ENCODE results near the gene ANKRD31. TPM values are rescaled to one million over a fixed set of nuclear protein-coding genes. Genes with fewer than 3 reads are reported as not detected.
"Not testable (repeated sequence)": the region's sequence is repeated elsewhere in the genome, so short reads cannot be mapped to it uniquely, and the experiment has no call there.

Gene ANKRD31, protein sequence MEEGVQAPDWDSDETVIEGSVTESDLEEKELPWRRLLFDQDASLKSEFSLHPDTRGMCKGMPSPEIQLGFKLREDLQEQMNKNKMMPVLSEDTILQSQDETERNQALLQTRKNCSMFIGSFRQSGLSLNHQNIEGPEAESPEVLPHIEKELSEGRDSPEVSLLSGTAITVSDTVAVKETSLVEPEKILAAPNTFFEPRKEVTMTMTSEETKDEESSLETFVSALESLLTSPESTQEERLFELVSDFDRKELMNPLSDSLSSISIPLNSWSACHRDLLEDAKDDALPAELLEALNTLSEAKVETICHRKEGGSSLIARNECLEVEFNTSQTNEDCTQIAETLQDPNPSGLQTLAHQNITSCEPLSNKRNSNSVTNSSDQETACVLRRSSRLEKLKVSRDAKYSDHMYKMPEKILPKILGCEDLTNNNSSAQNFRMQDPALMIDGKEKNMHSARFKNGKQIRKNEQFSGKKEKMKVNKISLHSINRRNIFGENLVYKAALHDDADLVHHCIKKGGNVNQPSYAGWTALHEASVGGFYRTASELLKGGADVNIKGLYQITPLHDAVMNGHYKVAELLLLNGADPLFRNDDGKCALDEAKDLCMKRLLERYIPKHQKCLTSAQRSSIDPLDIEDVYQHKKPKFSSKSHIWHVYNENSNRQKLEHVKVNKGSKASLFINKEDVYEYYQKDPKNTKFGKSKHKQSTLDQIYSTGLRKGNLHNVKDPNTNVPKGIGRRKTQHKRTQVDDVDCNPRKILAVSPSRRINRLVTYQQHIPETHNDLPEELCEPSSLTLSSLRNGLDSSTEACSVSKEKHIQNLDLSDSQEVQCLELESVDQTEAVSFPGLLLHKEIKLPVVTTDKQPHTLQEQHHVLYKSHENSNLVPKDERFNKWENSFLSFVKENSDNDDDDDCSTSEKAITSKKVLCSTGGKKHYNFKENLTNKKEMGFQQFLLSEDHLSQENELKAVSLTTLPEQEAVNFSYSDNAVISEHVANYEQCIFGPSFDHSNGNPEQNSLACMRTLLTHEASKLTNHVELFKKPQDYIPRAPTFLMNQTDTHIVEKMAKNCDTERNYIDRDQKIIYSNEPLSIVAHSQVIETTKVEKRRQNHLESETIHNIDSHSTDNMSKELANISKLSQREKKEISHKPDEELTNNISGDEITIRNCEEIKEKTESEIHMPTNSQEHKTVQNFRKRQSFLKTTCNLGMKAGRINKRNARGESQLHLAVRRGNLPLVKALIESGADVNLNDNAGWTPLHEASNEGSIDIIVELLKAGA (N-terminal part only)
- not detected for total RNA-seq
- long read RNA-seq = 0 reads

DNA sequence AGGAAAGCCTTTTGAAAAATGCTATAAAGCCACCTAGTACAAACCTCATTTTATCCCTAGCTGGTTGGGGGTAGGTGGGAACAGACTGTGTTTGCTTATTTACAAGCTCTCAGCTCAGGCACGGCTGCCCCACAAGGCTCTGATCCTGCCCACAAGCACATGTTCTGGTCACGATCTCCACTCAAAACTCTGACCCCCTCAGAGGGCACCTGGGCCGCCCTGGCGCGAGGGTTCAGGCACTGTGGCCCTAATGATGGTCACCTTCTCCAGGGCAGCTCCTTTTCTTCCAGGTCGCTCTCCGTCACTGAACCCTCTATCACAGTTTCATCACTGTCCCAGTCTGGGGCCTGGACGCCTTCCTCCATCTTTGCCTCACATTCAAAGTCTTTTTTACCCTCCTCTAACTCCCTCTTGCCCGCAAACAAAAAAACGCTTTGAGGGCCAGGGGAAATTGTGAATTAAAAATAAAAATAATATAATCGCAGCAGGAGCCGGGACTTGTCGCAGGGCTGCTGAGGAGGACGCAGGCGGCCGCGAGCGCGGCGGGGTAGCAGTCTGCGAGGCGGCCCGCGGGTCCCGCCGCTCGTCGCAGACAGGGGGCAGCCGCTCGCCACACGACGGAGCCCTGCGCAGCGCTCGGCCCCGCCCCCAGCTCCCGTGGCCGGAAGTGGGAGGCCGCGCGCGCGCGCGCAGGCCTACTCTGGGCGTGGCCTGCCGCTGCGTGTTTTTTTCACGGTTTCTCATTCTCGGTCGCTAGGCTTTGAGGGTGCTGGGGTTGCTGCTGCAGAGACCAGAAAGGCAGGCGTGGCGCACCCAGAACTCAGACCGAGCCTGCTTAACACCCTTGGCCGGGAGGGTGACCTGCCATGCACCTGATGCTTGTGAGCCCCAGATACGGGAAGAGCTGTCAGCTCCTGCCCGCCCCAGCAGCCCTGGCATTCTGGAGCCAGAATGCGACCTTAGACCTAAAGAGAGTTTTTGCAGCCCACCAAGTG lies at the start of gene ANKRD31:
Gene ANKRD31, minus strand, starts transcription at position 557 of the 995 bp plus-strand sequence. Its CDS starts 192 bp downstream, at position 365.
- peak; percentile 94 for DNase-seq
- intact Hi-C loops (cut with micrococcal nuclease) = no loop called here
- ATAC-seq = peak; percentile 100

DNA sequence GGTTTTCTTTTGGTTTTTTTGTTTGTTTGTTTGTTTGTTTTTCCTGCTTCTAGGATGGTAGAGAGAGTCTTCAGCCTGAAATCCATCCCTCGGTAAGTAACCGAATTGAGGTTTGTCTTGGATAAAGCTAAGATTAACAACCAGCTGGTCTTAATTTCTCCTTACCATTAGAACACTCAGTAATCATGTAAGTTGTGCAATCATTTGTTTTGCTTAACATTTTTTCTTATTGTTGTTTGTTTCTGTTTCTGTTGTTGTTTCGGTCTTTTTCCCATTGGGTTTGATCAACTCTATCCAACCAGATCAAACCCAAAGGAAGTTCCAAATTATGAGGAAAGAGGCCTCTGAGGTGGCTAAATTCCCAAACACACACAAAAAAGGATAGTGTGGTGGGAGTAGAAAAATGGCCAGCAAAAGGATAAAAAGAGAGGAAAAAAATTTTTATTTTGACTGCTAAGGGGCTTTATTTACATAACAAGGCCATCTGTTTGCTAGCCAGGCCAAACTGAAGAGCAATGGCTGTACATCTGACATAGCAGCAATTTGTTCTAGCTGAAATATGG lies 49.6 kb upstream of the ANKRD31 start:
- intact Hi-C loops (cut with micrococcal nuclease) = no loop called here
- DNase-seq (no peak), ATAC-seq (no peak)

- intact Hi-C loops (cut with micrococcal nuclease) = no loop called here
- no peak for DNase-seq
- no peak for ATAC-seq
Observed at GRCh38 chr5:75282581-75282980, 45.9 kb upstream of the ANKRD31 start.

- intact Hi-C loops (cut with micrococcal nuclease) = no loop called here
- DNase-seq (no peak), ATAC-seq (no peak)
Observed at GRCh38 chr5:75281716-75282465, 45.2 kb upstream of the ANKRD31 start.

DNA sequence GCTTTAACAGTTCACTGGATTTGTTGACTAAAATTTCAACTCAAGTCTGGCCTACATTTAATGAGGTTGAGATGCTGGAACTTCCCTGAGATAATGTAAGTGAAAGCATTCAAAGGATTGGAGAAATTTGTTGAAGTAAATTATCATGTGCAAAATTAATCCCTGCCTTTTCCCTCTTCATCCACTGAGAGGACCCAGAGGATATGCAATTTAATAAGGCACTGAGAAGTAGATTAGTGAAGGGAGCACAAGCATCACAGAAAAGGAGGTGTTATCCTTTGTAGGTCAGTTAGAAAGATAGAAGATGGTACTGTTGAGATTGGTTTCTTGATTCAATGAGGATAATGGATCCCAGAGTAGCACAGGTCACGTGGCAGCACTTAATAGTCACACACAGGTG lies 42.6 kb upstream of the ANKRD31 start:
- intact Hi-C loops (cut with micrococcal nuclease) = no loop called here

DNA sequence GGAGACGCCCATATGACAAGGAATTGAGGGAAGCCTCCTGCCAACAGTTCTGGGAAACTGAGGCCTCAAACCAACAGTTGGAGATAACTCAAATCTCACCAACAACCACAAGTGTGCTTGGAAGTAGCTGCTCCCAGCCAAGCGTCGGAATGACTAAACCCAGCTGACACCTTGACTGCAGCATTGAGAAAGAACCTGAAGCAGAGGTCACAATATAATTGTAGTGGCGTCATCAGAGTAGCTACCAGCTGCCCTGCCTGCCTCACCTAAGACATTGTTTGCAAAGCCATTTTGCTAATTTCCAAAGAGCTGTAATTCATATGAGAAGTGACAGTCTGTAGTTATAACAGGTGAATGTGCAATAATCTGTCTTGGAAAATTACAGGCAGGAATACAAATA lies 40.8 kb upstream of the ANKRD31 start:
- intact Hi-C loops (cut with micrococcal nuclease) = no loop called here
- no peak for DNase-seq
- ATAC-seq = no peak

More for the DNA sequence above, 42.6 kb upstream of the ANKRD31 start:
- DNase-seq (no peak), ATAC-seq (no peak)

GRCh38 chr5:75275756-75276155 lies 39.1 kb upstream of the ANKRD31 start:
- intact Hi-C loops (cut with micrococcal nuclease) = no loop called here
- DNase-seq (no peak), ATAC-seq (no peak)

DNA sequence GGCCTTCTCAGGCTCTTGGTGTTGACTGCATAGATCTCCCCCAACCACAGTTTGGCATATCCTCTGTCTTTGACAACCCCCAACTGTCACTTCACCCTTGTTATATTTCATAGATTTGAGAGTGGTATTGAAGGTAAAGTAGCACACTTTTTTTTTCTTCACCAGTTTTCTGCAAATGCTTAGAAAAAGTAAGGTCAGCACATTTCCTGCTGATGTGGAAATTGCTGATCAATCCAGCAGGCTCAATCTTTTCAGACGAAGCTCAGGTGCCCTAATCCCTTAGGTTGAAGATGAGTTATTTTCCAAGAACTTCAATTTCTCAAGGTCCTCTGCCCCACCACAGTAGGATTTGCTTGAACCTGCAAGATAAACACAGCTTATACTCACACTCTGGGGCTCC lies 38.5 kb upstream of the ANKRD31 start:
- intact Hi-C loops (cut with micrococcal nuclease) = no loop called here
- ATAC-seq (no peak), DNase-seq (no peak)

DNA sequence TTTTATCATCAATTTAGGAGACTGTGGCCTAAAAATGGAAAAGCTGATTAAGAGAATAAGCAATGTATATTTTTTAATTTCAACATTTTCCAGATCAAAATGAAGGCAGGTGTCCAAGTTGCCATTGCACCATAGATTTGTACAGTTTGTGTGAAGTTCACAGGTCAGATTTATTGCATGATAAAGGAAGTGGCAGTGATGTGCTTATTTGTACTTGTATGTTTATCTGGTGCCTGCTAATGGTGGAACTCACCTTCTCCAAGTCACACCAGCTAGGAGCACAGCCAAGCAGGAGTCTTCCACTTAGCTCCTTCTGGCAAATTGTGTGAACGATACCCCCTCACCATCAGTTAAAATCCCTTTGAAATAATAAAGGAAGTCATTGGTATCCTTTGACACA lies 37.8 kb upstream of the ANKRD31 start:
- ATAC-seq (no peak), DNase-seq (no peak)
- intact Hi-C loops (cut with micrococcal nuclease) = no loop called here

DNA sequence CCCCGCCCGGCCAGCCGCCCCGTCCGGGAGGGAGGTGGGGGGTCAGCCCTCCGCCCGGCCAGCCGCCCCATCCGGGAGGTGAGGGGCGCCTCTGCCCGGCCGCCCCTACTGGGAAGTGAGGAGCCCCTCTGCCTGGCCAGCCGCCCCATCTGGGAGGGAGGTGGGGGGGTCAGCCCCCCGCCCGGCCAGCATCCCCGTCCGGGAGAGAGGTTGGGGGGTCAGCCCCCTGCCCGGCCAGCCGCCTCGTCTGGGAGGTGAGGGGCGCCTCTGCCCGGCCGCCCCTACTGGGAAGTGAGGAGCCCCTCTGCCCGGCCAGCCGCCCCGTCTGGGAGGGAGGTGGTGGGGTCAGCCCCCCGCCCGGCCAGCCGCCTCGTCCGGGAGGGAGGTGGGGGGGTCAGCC lies 33.9 kb upstream of the ANKRD31 start:
- ATAC-seq; intact Hi-C loops (cut with micrococcal nuclease); DNase-seq: not testable (repeated sequence)

DNA sequence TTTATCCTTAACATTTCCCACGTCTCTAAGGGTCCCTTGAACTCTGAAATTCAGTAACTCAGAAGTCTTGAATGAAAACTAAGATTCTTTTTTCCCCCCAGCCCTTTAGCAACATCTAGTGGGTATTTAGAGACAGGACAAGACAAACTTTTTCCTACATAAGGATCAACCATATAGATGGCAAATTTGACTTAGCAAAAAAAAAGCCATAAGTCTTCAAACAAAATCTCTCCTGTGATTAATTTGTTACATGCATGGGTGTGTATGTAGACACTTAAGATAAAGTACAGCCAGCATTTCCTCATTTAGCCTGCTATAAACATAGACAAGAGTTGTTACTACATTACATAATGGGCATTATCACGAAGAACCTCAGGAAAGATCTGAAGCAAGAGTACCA lies 29.1 kb upstream of the ANKRD31 start:
- intact Hi-C loops (cut with micrococcal nuclease) = no loop called here
- DNase-seq (no peak), ATAC-seq (no peak)

GRCh38 chr5:75262271-75262670 lies 25.6 kb upstream of the ANKRD31 start:
- DNase-seq (no peak), ATAC-seq (no peak)
- intact Hi-C loops (cut with micrococcal nuclease) = no loop called here

GRCh38 chr5:75260708-75261107 lies 24.0 kb upstream of the ANKRD31 start:
- ATAC-seq (no peak), DNase-seq (no peak)
- intact Hi-C loops (cut with micrococcal nuclease) = no loop called here

DNA sequence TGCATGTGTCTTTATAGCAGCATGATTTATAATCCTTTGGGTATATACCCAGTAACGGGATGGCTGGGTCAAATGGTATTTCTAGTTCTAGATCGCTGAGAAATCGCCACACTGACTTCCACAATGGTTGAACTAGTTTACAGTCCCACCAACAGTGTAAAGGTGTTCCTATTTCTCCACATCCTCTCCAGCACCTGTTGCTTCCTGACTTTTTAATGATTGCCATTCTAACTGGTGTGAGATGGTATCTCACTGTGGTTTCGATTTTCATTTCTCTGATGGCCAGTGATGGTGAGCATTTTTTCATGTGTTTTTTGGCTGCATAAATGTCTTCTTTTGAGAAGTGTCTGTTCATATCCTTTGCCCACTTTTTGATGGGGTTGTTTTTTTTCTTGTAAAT lies 13.8 kb upstream of the ANKRD31 start:
- DNase-seq; ATAC-seq; intact Hi-C loops (cut with micrococcal nuclease): not testable (repeated sequence)

DNA sequence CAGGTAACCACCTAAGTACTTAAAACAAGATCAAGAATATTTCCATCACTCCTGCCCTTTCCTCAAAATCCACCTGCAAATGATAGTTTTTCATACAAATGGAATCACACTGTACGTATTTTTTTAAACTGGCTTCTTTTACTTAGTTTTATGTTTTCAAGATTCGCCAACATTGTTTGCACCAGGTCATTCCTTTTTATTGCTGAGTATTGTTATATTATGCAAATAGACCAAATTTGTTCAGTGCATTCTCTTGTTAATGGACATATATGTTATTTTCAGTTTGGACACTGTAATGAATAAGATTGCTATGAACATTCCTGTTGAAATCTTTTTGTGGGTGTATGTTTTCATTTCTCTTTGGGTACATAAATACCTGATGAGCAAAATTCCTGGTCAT lies 8.3 kb upstream of the ANKRD31 start:
- intact Hi-C loops (cut with micrococcal nuclease) = no loop called here
- ATAC-seq = no peak
- no peak for DNase-seq

DNA sequence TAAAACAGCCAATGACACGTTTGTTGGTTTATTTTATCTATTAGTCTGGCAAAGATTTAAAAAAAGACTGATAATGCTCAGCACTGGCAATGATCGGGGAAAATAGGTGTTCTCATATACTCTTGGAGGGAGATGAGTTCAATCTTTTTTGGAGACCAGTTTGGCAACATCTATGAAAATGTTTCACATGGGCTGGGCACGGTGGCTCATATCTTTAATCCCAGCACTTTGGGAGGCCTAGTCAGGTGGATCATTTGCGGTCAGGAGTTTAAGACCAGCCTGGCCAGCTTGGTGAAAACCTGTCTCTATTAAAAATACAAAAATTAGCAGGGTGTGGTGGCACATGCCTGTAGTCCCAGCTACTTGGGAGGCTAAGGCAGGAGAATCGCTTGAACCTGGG lies 6.8 kb upstream of the ANKRD31 start:
- intact Hi-C loops (cut with micrococcal nuclease) = no loop called here
- ATAC-seq (no peak), DNase-seq (no peak)

GRCh38 chr5:75243100-75243499 lies 6.4 kb upstream of the ANKRD31 start:
- no peak for DNase-seq
- intact Hi-C loops (cut with micrococcal nuclease) = no loop called here
- no peak for ATAC-seq
